ENCODE data around the gene NPM1. TPM values are rescaled to one million over a fixed set of nuclear protein-coding genes. Genes with fewer than 3 reads are reported as not detected.

The NPM1 gene
- total RNA-seq, 1 donor from 2014 or later = 1,016 TPM

DNA sequence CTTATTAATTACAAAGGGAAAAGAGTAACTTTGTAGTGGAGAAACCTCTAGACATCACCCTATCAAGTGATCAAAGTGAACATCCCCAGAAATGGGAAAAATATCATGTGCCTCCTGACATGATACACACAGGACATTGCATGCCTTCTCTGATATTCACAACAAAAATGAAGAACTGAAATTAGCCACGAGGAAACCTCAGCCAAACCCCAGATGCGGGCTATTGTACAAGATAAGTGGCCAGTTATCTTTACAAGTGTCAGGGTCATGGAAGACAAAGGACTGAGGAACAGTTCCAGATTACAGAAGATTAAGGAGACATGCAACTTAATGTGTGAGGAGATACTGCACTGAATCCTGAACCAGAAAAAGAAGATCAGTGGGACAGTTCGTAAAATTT lies 23.8 kb upstream of the NPM1 start:
- Mint-ChIP-seq H3K36me3 (ENCODE audit: low read depth, unreplicated experiment) (no peaks in the 10 kb centered on the region), H3K4me1 (ENCODE audit: unreplicated experiment) (no peaks in the 10 kb centered on the region), H3K4me3 (ENCODE audit: unreplicated experiment) (no peak overlapping the region), H3K9me3 (ENCODE audit: unreplicated experiment) (no peaks in the 10 kb centered on the region), H3K27ac (ENCODE audit: unreplicated experiment) (no peak overlapping the region), H3K27me3 (ENCODE audit: unreplicated experiment) (no peaks in the 10 kb centered on the region)
- TF ChIP-seq, protein P1, sequence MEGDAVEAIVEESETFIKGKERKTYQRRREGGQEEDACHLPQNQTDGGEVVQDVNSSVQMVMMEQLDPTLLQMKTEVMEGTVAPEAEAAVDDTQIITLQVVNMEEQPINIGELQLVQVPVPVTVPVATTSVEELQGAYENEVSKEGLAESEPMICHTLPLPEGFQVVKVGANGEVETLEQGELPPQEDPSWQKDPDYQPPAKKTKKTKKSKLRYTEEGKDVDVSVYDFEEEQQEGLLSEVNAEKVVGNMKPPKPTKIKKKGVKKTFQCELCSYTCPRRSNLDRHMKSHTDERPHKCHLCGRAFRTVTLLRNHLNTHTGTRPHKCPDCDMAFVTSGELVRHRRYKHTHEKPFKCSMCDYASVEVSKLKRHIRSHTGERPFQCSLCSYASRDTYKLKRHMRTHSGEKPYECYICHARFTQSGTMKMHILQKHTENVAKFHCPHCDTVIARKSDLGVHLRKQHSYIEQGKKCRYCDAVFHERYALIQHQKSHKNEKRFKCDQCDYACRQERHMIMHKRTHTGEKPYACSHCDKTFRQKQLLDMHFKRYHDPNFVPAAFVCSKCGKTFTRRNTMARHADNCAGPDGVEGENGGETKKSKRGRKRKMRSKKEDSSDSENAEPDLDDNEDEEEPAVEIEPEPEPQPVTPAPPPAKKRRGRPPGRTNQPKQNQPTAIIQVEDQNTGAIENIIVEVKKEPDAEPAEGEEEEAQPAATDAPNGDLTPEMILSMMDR (IDR thresholded peaks at IDR 0.05; ENCODE audit: unreplicated experiment) = no peak
- DNase-seq (ENCODE audit: low spot score) = no peak

DNA sequence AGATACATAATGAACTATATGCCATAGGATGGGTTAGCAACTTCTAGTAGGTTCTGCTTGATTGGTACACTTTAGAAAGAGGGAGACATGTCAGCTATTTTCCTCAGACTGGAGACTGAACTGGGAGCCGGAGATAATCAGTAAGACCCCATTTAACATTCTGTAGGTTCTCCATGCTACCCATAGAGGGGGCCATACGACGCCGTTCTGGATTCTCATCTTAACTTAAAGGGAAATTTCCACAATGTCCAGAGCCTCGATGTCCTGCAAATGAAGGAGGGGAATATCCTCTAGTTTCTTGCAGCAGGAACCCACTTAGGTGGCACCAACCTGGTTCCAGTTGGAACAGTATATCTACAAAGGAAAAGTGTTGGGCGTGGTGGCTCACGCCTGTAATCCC lies 22.3 kb upstream of the NPM1 start:
- no peaks in the 10 kb centered on the region for H3K27me3 Mint-ChIP-seq (ENCODE audit: unreplicated experiment)
- TF ChIP-seq, protein P1 (IDR thresholded peaks at IDR 0.05; ENCODE audit: unreplicated experiment) = peak; percentile 61
- H3K36me3 Mint-ChIP-seq (ENCODE audit: low read depth, unreplicated experiment) = no peaks in the 10 kb centered on the region
- H3K27ac Mint-ChIP-seq (ENCODE audit: unreplicated experiment) = no peak overlapping the region
- peak; percentile 33 for DNase-seq (ENCODE audit: low spot score)
- H3K4me3 Mint-ChIP-seq (ENCODE audit: unreplicated experiment) = no peak overlapping the region
- H3K4me1 Mint-ChIP-seq (ENCODE audit: unreplicated experiment) = no peaks in the 10 kb centered on the region
- H3K9me3 Mint-ChIP-seq (ENCODE audit: unreplicated experiment) = no peaks in the 10 kb centered on the region

DNA sequence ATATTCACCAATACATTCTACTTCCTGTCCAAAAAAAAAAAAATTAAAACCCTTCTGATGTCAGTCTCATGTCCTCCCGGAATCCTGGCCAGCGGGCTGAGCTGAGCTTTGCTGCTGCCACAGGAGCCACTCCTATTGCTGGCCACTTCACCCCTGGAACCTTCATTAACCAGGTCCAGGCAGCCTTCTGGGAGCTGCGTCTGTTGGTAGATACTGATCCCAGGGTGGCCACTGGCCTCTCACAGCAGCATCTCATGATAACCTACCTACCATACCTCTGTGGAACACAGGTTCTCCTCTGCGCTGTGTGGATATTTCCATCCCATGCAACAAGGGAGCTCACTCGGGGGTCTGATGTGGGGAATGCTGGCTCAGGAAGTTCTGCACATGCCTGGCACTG lies 21.0 kb upstream of the NPM1 start:
- no peak overlapping the region for H3K4me3 Mint-ChIP-seq (ENCODE audit: unreplicated experiment)
- H3K4me1 Mint-ChIP-seq (ENCODE audit: unreplicated experiment) = no peaks in the 10 kb centered on the region
- H3K36me3 Mint-ChIP-seq (ENCODE audit: low read depth, unreplicated experiment) = no peaks in the 10 kb centered on the region
- no peaks in the 10 kb centered on the region for H3K9me3 Mint-ChIP-seq (ENCODE audit: unreplicated experiment)
- no peaks in the 10 kb centered on the region for H3K27me3 Mint-ChIP-seq (ENCODE audit: unreplicated experiment)
- no peak overlapping the region for H3K27ac Mint-ChIP-seq (ENCODE audit: unreplicated experiment)
- no peak for DNase-seq (ENCODE audit: low spot score)
- TF ChIP-seq, protein P1 (IDR thresholded peaks at IDR 0.05; ENCODE audit: unreplicated experiment) = no peak

DNA sequence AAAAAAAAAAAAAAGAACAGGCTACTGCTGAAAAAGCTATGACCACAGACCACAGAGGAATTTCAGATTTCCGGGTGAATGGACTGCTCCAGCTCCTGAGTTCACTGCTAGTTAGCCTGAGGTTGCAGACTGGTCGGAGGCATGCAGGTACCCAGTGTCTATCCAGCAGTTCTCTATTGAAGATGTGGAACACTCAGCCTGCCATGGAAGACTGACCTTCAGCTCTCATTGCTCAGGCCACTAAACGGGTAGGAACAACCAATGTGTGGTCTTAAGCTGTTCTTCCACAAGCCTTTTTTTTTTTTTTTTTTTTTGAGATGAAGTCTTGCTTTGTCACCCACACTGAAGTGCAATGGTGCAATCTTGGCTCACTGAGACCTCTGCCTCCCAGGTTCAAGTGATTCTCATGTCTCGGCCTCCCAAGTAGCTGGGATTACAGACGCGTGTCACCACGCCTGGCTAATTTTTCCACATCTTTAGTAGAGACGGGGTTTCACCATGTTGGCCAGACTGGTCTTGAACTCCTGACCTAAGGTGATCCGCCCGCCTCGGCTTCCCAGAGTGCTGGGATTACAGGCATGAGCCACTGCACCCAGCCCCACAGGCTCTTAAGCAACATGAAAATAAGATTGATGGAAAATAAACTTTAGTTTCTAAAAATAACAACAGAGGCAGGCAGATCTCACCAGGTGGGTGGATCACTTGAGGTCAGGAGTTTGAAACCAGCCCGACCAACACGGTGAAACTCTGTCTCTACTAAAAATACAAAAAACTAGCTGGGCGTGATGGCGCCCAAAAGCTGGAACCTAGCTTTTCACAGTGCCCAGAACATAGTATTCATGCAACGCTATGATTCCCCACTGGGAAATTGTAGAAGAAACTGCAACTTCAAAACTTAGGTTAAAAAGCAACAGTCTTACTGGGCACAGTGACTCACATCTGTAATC lies 20.0 kb upstream of the NPM1 start:
- H3K9me3 Mint-ChIP-seq (ENCODE audit: unreplicated experiment) = no peaks in the 10 kb centered on the region
- no peak for DNase-seq (ENCODE audit: low spot score)
- TF ChIP-seq, protein P1 (IDR thresholded peaks at IDR 0.05; ENCODE audit: unreplicated experiment) = no peak

DNA sequence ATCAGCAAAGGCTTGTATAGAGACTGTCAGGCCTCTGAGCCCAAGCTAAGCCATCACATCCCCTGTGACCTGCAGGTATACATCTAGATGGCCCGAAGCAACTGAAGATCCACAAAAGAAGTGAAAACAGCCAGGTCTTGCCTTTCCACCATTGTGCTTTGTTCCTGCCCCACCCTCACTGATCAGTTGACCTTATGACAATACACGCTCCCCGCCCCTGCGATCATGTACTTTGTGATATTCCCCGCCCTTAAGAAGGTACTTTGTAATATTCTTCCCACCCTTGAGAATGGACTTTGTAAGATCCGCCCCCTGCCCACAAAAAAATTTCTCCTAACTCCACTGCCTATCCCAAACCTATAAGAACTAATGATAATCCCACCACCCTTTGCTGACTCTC lies 18.6 kb upstream of the NPM1 start:
- no peaks in the 10 kb centered on the region for H3K9me3 Mint-ChIP-seq (ENCODE audit: unreplicated experiment)
- H3K4me3 Mint-ChIP-seq (ENCODE audit: unreplicated experiment) = no peak overlapping the region
- H3K27me3 Mint-ChIP-seq (ENCODE audit: unreplicated experiment) = peaks cover 1% of the 10 kb centered on the region
- no peak overlapping the region for H3K27ac Mint-ChIP-seq (ENCODE audit: unreplicated experiment)
- no peaks in the 10 kb centered on the region for H3K36me3 Mint-ChIP-seq (ENCODE audit: low read depth, unreplicated experiment)
- DNase-seq (ENCODE audit: low spot score) = no peak
- no peaks in the 10 kb centered on the region for H3K4me1 Mint-ChIP-seq (ENCODE audit: unreplicated experiment)
- TF ChIP-seq, protein P1 (IDR thresholded peaks at IDR 0.05; ENCODE audit: unreplicated experiment) = no peak

More for the DNA sequence above, 20.0 kb upstream of the NPM1 start:
- Mint-ChIP-seq H3K27me3 (ENCODE audit: unreplicated experiment) (no peaks in the 10 kb centered on the region), H3K36me3 (ENCODE audit: low read depth, unreplicated experiment) (no peaks in the 10 kb centered on the region), H3K27ac (ENCODE audit: unreplicated experiment) (no peak overlapping the region), H3K4me3 (ENCODE audit: unreplicated experiment) (no peak overlapping the region), H3K4me1 (ENCODE audit: unreplicated experiment) (no peaks in the 10 kb centered on the region)
